Urinary bladder (tissue), 4 donors: ENCODE measurements around the gene TOX2. TPM values are rescaled to one million over a fixed set of nuclear protein-coding genes. Genes with fewer than 3 reads are reported as not detected.

Experiments used
- DNase-seq: peaks from one replicate; pipeline ENCODE4 v3.0.0-alpha.2; 2015; ENCODE audit errors: extremely low spot score
- H3K27ac ChIP-seq: one replicate; pipeline ENCODE4 v1.5.1; 2013; ENCODE audit warnings: low read depth, mild to moderate bottlenecking, moderate library complexity
- H3K36me3 ChIP-seq: one replicate; pipeline ENCODE4 v1.6.1; 2013; ENCODE audit warnings: mild to moderate bottlenecking, moderate library complexity; ENCODE audit not compliant: insufficient read depth
- H3K4me1 ChIP-seq: one replicate; pipeline ENCODE4 v1.6.1; 2013; ENCODE audit warnings: mild to moderate bottlenecking, moderate library complexity; ENCODE audit not compliant: insufficient read depth
- H3K4me3 ChIP-seq: one replicate; pipeline ENCODE4 v1.5.1; 2013; ENCODE audit warnings: low read depth, low read length
- WGBS: extraction: QIAGEN DNeasy Blood & Tissue Kit; methylation state at CpG from one replicate; pipeline ENCODE4 v1.1.7; 2013; 5-methylcytosine and 5-hydroxymethylcytosine counted together
- polyA plus RNA-seq: library from polyadenylated mRNA; stranded (reverse); fragments of 200-250 nt; gene quantifications from one replicate; pipeline ENCODE4 v1.2.3, GENCODE V29; 2013
- total RNA-seq: library from RNA; depleted of rRNA; stranded (reverse); fragments of >200 nt; gene quantifications from one replicate; pipeline ENCODE4 v1.2.3, GENCODE V29; 2014
- donor health status: healthy with polysubstance abuse.
- donor health status: healthy.

The TOX2 gene
- total and polyA plus RNA-seq, 2 donors: 1.6 to 38.0 TPM

DNA sequence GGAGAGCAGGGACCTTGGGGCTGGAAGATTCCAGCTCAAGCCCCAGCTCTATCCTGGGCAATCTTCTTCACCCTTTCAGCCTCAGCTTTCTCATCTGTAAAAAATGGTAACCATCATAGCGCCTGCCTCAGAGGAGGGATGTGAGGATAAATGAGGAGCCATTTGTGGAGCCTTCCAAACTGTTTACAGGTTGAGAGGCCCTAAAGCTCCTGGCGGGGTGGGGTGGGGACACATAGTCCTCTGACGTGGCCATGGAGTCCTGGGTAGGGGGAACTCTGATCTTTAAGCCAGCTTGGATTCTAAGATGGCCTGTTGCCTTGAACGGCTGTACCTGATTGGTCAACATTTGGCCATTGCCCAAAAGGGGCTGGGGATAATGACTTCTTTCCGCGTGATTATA lies 111.1 kb downstream of the TOX2 start:
- Histone ChIP-seq H3K4me1 (no peaks in the 10 kb centered on the region), H3K27ac (no peak overlapping the region), H3K36me3 (no peaks in the 10 kb centered on the region), H3K4me3 (no peak overlapping the region)
- no peak for DNase-seq
- 94% methylated on average over 6 of the region's 6 CpGs for WGBS

DNA sequence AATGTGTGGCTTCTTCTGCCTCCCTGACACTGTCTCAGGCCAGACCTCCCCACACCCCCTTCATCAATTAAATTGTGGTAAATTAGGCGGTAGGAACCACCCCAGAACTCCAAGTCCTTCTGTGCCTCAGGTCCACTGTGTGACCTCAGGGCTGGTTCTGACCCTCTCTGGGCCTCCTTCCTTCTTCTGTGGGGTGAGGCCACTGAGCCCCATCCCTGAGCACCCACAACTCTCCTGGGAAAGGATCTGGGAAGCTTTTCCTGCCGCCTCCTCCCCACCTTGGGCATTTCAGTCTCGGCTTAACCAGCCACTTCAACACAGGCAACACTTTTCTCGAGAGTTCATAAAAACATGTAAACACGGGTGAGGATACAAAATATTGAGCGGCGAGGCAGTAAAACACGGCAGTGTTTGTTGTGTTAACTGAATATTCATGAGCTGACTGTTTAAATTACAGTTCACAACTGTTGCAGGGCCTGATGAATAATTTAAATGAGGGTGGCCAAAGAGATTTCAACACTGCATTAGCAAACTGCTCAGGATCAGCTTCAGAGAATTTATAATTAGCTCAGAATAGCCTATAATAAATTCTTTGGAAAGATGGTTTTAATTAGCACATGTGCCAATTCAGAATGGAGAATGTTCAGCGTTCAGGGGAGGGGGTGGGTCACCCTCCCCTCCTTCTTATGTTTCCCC lies 112.1 kb downstream of the TOX2 start:
- DNase-seq: no peak
- Histone ChIP-seq H3K4me3 (no peak overlapping the region), H3K4me1 (no peaks in the 10 kb centered on the region), H3K36me3 (no peaks in the 10 kb centered on the region), H3K27ac (no peak overlapping the region)
- WGBS: 69% methylated on average over 9 of the region's 9 CpGs

GRCh38 chr20:44027343-44028002 lies 112.8 kb downstream of the TOX2 start:
- Histone ChIP-seq H3K36me3 (no peaks in the 10 kb centered on the region), H3K27ac (no peak overlapping the region), H3K4me3 (no peak overlapping the region), H3K4me1 (no peaks in the 10 kb centered on the region)
- no peak for DNase-seq
- WGBS: 90% methylated on average over 11 of the region's 11 CpGs

GRCh38 chr20:44028003-44028730 lies 113.5 kb downstream of the TOX2 start:
- Histone ChIP-seq H3K27ac (no peak overlapping the region), H3K4me3 (no peak overlapping the region), H3K4me1 (no peaks in the 10 kb centered on the region), H3K36me3 (no peaks in the 10 kb centered on the region)
- 78% methylated on average over 7 of the region's 7 CpGs for WGBS
- no peak for DNase-seq

- no peak for DNase-seq
- no peak overlapping the region for H3K4me3 ChIP-seq
- WGBS: 83% methylated on average over 14 of the region's 14 CpGs
- H3K36me3 ChIP-seq: no peaks in the 10 kb centered on the region
- H3K4me1 ChIP-seq: no peaks in the 10 kb centered on the region
- H3K27ac ChIP-seq: no peak overlapping the region
Observed at GRCh38 chr20:44028868-44029847, 114.5 kb downstream of the TOX2 start.

DNA sequence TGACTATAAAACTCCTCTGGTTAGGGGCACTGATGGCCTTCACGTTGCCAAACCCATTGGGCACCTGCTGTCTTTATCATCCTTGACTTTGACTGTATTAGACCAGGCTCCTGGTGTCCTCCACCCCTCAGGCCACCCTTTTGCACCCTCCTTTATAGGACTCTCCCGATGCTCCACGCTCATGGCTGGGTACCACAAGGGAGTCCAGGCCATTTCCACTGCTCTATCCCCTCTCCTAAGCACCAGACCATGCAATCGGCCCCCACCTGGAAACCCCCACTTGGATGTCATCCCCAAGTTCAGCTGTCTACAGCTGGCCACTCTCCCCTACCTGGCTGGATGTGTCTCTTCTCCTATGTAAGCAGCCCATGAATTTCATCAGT lies 115.2 kb downstream of the TOX2 start:
- no peak for DNase-seq
- H3K4me1 ChIP-seq: no peaks in the 10 kb centered on the region
- no peaks in the 10 kb centered on the region for H3K36me3 ChIP-seq
- H3K4me3 ChIP-seq: no peak overlapping the region
- no peak overlapping the region for H3K27ac ChIP-seq
- 94% methylated on average over 4 of the region's 4 CpGs for WGBS

DNA sequence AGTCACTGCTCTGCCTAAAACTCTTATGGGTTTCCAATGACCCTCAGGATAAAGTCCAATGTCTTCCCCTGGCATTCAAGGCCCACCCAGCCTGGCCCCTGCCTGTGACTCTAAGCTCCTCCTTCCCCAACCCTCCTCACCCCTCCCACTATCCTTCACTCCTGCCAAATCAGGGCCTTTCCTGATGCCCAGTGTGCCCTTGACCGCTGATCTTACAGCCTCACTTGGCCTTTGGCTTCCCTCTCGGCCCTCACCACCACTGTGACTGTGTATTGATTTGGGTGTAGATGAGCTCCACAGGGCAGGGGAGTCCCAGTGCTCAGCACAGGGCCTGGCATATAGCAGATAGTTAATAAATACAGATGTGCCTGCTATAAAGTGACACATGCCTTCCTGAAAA lies 115.7 kb downstream of the TOX2 start:
- DNase-seq: no peak
- Histone ChIP-seq H3K36me3 (no peaks in the 10 kb centered on the region), H3K4me1 (no peaks in the 10 kb centered on the region), H3K4me3 (no peak overlapping the region), H3K27ac (no peak overlapping the region)
- 95% methylated on average over 2 of the region's 2 CpGs for WGBS

DNA sequence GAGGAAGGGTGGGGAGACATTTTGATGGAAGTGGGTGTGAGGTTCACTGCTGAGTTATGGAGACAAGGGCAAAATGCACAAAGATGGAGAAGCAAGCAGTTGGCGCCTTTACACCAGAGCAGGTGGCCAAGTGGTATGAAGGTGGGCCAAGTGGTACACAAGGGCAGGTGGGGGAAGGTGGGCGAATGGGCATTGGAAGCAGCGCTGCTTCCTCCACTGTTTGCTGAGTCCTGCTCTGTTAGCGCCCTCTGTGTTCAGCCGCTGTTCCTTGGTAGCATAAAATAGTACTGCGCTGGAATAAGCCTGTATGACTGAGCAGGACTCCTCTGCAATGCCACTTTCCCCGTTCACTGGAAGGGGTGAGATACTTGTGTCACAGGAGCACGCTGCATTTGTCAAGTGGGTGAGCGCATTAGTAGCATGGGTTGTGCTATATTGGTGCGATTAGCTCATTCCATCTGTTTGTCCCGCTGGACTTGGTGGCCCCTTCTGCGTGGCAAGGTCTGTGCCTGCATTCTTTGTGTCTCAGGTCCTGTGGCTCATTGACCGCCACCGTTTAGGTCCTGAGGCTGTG lies 116.4 kb downstream of the TOX2 start:
- 95% methylated on average over 14 of the region's 14 CpGs for WGBS
- Histone ChIP-seq H3K4me3 (no peak overlapping the region), H3K36me3 (no peaks in the 10 kb centered on the region), H3K4me1 (no peaks in the 10 kb centered on the region), H3K27ac (no peak overlapping the region)
- no peak for DNase-seq

- no peak overlapping the region for H3K27ac ChIP-seq
- H3K36me3 ChIP-seq: no peaks in the 10 kb centered on the region
- H3K4me3 ChIP-seq: no peak overlapping the region
- H3K4me1 ChIP-seq: no peaks in the 10 kb centered on the region
- no peak for DNase-seq
- WGBS: 86% methylated on average over 12 of the region's 12 CpGs
Observed at GRCh38 chr20:44031781-44032582, 117.3 kb downstream of the TOX2 start.

GRCh38 chr20:44032583-44033331 lies 118.1 kb downstream of the TOX2 start:
- Histone ChIP-seq H3K4me1 (no peaks in the 10 kb centered on the region), H3K27ac (no peak overlapping the region), H3K4me3 (no peak overlapping the region), H3K36me3 (no peaks in the 10 kb centered on the region)
- DNase-seq: no peak
- 85% methylated on average over 12 of the region's 12 CpGs for WGBS

DNA sequence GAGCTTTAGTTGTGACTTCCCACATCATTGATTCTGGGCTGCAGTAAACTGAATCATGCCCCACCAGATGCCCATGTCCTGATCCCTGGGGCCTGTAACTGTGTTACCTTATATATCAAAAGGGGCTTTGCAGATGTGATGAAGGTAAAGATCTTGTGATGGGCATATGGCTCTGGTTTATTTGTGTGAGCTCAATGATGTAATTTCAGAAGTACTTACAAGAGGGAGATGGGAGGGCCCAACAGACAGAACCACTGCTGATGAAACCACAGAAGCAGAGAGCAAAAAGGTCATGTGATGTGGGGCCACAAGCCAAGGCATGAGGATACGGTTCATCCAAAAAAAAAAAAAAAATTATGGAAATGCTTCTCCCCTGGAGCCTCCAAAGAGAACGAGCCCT lies 118.7 kb downstream of the TOX2 start:
- Histone ChIP-seq H3K4me3 (no peak overlapping the region), H3K36me3 (no peaks in the 10 kb centered on the region), H3K27ac (no peak overlapping the region), H3K4me1 (no peaks in the 10 kb centered on the region)
- DNase-seq: no peak
- 54% methylated on average over 2 of the region's 2 CpGs for WGBS

- H3K27ac ChIP-seq: no peak overlapping the region
- WGBS: 90% methylated on average over 4 of the region's 4 CpGs
- no peak overlapping the region for H3K4me3 ChIP-seq
- no peak for DNase-seq
- no peaks in the 10 kb centered on the region for H3K4me1 ChIP-seq
- no peaks in the 10 kb centered on the region for H3K36me3 ChIP-seq
Observed at GRCh38 chr20:44033873-44034272, 119.2 kb downstream of the TOX2 start.
